ENCODE results near the gene FGF12. TPM values are rescaled to one million over a fixed set of nuclear protein-coding genes. Genes with fewer than 3 reads are reported as not detected.
"Not testable (repeated sequence)": the region's sequence is repeated elsewhere in the genome, so short reads cannot be mapped to it uniquely, and the experiment has no call there.

The FGF12 gene
- total RNA-seq, 1 donor from 2014 or later: 7.0 TPM

- DNase-seq (ENCODE audit: low spot score): no peak
Observed at GRCh38 chr3:192578729-192579128, 148.6 kb downstream of the FGF12 start.

DNA sequence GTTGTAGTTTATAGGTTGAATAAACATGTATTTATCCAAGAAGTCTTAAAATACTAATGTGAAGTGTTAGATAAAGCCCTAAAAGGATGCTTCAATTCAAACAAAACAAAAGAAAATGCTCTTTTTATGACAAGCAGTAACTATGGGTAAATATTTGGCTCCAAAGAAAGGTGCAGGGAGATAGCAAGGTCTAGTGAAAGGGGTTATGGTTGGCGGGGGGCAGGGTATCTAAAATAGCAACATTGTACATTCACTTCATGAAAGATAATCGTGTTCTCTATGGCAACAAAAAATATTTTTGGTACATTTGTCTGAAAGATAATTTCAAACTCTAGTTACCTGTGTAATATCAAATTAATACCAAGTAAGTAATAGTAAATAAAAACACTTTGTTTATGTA is 149.5 kb downstream of the FGF12 start:
- DNase-seq (ENCODE audit: low spot score): no peak

- DNase-seq (ENCODE audit: low spot score): no peak
Observed at GRCh38 chr3:192577271-192577670, 150.1 kb downstream of the FGF12 start.

GRCh38 chr3:192576704-192577103 is 150.6 kb downstream of the FGF12 start:
- not testable (repeated sequence) for DNase-seq (ENCODE audit: low spot score)

- no peak for DNase-seq (ENCODE audit: low spot score)
Observed at GRCh38 chr3:192575879-192576506, 151.3 kb downstream of the FGF12 start.

- no peak for DNase-seq (ENCODE audit: low spot score)
Observed at GRCh38 chr3:192573240-192573639, 154.1 kb downstream of the FGF12 start.

GRCh38 chr3:192570821-192571791 is 156.2 kb downstream of the FGF12 start:
- DNase-seq (ENCODE audit: low spot score): peak; percentile 52

GRCh38 chr3:192570315-192570714 is 157.0 kb downstream of the FGF12 start:
- DNase-seq (ENCODE audit: low spot score): no peak

DNA sequence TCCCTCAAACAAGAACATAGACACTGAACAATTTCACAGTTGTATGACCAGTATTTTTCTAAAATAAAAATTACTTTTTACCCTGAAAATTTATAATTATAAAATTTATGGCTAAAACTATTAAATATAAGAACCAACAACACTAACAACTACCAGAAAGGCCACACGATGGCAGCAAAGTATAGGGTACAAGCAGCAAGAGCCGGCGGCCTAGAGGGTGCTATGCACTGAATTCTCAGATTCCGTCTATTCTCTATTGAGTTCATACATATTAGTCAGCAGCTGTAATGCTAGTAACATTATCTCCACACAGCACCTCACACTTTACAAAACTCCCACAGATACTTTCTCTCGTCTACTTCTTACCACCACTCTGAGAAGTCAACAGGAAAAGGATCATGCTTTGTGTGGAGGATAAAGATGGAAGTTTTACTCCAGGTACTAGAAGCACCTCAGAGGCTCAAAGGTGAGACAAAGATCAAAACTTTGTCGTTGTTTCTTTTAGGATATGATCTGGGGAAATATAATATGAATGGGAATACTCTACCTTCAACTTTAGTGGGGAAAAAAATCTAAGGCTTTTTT is 160.5 kb downstream of the FGF12 start:
- peak; percentile 86 for DNase-seq (ENCODE audit: low spot score)

DNA sequence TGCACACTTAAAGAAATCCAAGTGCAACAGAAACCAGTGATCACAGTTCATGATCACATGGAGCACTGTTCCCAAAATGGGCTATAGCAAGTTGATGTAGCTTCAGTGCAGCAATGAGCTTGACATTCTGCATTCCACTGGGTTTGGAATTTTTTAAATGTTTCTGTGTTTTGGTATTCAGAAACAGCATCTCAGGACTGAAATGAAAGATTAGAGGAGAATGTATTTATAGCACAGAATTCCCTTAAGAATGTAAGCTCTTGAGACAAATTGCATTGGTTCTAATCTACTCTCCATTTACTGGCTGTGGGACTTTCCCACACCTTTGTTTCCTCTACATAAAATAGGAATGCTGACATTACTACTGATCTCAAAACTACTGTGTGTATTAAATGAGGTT is 162.7 kb downstream of the FGF12 start:
- peak; percentile 46 for DNase-seq (ENCODE audit: low spot score)

GRCh38 chr3:192563417-192563816 is 163.9 kb downstream of the FGF12 start:
- no peak for DNase-seq (ENCODE audit: low spot score)

DNA sequence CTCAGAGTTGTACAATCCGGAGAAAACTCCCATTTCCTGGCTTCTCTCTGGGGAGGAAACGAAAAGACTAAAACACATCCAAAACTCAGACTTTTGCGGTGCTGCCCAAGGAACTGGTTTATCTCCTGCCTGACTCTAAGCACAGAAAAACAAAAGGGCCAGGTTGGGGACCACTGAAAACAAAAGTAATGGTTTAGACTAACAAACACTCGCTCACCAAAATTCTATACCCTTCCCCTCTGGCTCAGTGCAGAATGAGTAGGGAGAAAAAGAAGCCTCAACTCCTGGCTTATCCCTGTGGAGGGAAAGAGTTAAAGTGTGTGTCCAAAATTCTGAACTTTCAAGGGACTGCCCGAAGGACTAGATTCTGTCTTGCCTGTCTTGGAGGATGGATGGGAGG is 173.6 kb downstream of the FGF12 start:
- DNase-seq (ENCODE audit: low spot score): no peak

- no peak for DNase-seq (ENCODE audit: low spot score)
Observed at GRCh38 chr3:192550356-192550755, 177.0 kb downstream of the FGF12 start.

DNA sequence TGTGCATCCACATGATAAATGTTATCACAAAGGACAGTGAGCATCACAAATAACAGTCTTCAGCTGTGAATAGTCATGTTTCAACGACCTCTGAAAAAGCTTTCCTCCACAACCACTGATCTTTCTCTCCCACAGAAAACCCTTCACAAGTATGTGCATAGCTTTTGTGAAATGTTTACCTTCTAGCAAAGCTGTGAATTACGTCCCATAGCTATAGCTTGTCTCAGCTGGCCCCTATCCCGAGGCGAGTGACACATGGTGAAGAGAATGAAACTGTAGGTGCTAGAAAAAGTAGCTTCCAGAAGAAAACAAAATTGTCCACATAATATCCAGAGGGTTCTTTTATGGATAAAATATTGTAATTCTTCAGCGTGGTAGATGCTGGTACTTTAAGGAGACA is 182.0 kb downstream of the FGF12 start:
- peak; percentile 5 for DNase-seq (ENCODE audit: low spot score)

- no peak for DNase-seq (ENCODE audit: low spot score)
Observed at GRCh38 chr3:192543163-192543562, 184.2 kb downstream of the FGF12 start.

- no peak for DNase-seq (ENCODE audit: low spot score)
Observed at GRCh38 chr3:192516820-192517219, 210.5 kb downstream of the FGF12 start.

DNA sequence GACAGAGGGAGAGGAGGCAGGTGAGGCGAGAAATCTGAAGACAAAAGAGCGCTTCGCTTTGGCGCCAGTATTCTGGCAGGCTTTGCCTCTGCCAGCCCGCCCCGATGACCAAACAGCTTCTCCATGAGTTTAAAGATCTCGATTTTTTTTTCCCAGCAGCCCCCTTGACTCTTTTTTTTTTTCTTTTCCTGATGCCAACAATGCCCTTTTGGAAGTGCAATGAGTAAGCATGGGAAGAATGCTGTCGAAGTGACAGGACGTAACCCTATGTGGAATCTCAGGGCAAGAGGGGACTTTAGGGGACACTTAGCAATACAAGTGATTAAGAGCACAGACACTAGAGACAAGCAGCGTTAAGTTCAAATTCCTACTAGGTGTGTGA is 211.7 kb downstream of the FGF12 start:
- DNase-seq (ENCODE audit: low spot score): no peak

DNA sequence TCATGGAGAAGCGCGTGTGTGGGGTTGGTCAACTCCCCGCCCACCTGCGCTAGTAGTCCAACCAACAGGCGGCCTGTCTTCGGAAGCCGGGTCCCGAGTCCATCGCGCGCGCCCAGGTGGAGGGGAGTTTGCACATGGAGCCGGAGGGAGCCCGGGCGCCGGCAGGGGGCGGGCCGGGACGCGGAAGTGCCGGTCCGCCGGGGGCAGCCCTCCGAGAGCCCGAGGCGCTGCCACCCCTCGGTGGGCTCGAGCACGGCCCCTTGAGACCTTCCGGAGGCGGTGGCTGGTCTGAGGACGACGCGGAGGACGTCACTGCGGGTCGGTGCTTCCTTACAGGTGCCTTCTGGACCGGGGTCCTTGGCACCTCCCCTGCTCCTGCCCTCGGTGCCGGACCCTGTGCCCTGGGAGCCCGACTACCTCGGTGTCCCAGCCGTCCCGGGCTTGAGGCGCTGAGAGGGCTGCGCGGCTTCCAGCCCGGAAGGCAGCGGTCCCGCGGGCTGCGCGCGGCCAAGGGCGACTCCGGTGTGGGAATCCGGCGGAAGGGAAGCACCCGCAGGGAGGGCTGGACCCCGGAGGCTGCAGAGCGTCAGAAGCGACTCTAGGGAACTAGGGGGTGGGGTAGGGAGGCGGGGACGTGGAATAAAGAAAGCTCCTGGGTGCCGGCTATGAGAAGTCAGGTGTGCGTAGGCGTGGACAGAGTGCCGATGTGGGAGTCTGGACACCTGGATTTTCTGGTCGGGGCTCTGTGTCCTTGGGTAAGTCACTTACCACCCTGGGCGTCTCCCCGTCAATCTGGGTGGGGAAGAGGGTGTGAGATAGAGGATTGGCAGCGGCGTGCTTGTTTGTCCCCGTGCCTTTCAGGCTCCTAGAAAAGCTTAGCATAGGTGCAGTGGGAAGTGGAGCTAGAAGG is 212.3 kb downstream of the FGF12 start:
- DNase-seq (ENCODE audit: low spot score): no peak

- DNase-seq (ENCODE audit: low spot score): peak; percentile 44
Observed at GRCh38 chr3:192514081-192514753, 213.1 kb downstream of the FGF12 start.

DNA sequence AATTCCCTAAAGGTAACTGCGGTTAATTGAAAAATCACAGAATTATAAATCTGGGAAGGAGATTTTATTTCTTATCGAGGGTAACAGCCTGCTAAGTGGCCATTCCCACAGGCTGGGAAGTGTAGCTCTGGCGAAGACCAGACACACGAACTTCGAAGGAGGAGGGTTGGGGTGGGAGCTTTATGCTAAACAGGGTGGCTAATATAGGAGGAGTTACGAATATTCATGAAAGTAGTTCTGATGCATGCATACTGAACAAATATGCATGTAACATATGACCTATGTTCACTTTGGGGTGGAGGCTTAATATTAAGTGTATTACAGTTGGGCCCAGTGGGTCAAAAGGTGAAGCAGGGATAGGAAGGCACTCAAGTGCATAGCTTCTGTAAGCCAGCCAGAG is 221.6 kb downstream of the FGF12 start:
- DNase-seq (ENCODE audit: low spot score): no peak

DNA sequence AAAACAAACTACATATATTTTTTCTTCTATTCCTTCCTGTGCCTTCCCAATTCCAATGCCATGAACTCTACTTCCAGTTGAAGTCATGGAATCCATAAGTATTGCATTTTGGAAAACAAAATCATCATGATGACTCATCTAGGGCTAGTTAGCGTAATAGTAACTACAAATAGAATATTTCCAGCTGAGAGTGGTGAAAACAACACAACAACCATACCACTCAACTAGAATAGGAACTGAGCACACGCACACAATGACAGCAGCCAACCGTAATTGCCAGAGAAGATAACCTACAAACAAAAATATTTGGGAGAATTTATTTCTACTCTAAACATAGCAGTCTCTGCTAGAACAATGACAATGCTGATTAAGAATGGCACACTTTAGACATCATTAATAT is 225.9 kb downstream of the FGF12 start:
- DNase-seq (ENCODE audit: low spot score): no peak
